Epithelial cell of prostate (primary cell): ENCODE results near the gene TXK.

Experiments
- DNase-seq: peaks from one replicate; pipeline ENCODE4 v3.0.0-alpha.2; 2011; ENCODE audit warnings: low read depth, low spot score
- H3K27ac ChIP-seq: fragments of 450-650 bp; 2 replicates; pipeline ENCODE4 v1.5.1; 2017; ENCODE audit warnings: mild to moderate bottlenecking

Gene TXK

GRCh38 chr4:48138511-48138910, 4.5 kb upstream of the TXK start:
- DNase-seq = no peak
- no peak overlapping the region for H3K27ac ChIP-seq

GRCh38 chr4:48137846-48138245, 3.8 kb upstream of the TXK start:
- DNase-seq = no peak
- no peak overlapping the region for H3K27ac ChIP-seq

DNA sequence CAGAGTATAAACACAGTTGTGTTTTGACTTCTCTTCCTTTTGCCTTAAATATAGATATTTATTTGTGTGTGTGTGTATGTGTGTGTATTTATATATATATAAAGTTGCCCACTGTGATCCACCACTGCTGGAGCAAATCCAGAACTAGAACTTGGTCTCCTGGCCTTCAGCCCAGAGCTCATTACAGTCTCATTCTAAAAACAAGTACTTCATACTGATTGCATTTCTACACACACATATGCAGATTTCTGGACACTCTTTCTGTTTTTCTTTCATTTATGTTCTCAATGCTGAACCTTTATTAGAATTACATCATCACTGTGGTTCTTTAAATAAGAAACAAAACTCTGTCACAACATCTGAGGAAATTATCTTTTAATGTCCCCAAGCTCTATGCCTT, 381 bp downstream of the TXK start:
- no peak for DNase-seq
- no peak overlapping the region for H3K27ac ChIP-seq

GRCh38 chr4:48131736-48132135, 2.3 kb downstream of the TXK start:
- DNase-seq = no peak
- H3K27ac ChIP-seq = no peak overlapping the region

DNA sequence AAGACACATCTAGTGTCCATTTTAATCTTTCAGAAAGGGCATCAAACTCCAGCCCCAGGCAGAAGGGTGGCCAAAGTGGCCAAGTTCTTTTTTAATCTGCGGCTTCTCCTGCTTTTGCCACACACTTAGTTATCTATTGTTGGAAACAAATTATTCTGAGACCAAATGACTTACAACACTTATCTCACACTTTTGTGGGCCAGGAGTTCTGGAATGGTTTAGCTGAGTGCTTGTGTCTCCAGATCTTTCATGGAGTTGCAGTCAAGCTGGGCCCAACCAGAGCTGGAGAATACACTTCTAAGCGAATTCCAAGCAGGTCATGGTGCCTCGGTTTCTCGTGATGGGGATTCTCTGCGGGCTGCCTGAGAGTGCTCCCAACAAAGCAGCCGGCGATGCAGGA, 4.0 kb downstream of the TXK start:
- no peak for DNase-seq
- no peak overlapping the region for H3K27ac ChIP-seq

- no peak overlapping the region for H3K27ac ChIP-seq
- no peak for DNase-seq
Measured at GRCh38 chr4:48129307-48130014, 4.6 kb downstream of the TXK start.

GRCh38 chr4:48127682-48128404, 6.2 kb downstream of the TXK start:
- H3K27ac ChIP-seq = peak overlapping the region; percentile 57
- peak; percentile 80 for DNase-seq

GRCh38 chr4:48127231-48127630, 6.8 kb downstream of the TXK start:
- DNase-seq = no peak
- H3K27ac ChIP-seq = peak overlapping the region; percentile 57

- H3K27ac ChIP-seq = no peak overlapping the region
- no peak for DNase-seq
Measured at GRCh38 chr4:48126621-48127020, 7.4 kb downstream of the TXK start.

- no peak overlapping the region for H3K27ac ChIP-seq
Measured at GRCh38 chr4:48124870-48125269, 9.2 kb downstream of the TXK start.

GRCh38 chr4:48122756-48123155, 11.3 kb downstream of the TXK start:
- no peak for DNase-seq
- H3K27ac ChIP-seq = no peak overlapping the region

More at GRCh38 chr4:48124870-48125269, 9.2 kb downstream of the TXK start:
- no peak for DNase-seq

DNA sequence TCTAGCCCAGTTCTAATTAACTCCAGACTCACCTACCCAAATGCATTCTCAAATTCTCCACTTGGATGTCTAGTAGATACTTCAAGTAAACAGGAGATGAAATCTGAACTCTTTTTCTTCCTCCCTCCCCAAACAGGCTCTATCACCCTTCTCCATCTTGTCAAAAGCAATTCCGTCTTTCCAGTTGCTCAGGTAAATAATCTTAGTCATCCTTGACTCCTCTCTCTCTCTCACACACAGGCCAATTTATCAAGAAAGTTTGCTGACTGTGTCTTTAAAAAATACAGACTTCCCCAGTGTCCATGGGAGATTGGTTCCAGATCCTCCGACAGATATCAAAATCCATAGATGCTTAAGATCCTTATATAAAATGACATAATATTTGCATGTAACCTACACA, 12.9 kb downstream of the TXK start:
- H3K27ac ChIP-seq = no peak overlapping the region
- peak; percentile 31 for DNase-seq

- no peak overlapping the region for H3K27ac ChIP-seq
- DNase-seq = no peak
Measured at GRCh38 chr4:48120132-48120531, 13.9 kb downstream of the TXK start.

DNA sequence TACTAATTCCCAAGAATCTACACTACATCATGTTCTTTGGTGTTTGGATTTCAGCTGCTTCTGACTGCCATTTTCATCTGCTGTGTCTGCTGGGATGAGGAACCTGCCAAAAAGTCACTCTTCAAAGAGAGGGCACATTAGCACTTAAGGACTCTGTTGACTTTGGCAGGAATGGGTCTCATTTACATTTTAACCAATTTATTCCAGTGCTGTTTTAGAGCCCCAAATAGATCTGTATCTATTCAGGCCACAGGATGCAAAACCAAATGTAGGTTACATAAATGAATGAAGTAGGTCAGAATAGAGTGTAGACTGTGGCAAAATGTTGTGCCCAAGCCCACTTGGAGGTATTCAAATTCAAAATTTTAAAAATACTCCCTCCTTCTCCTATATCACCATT, 14.4 kb downstream of the TXK start:
- H3K27ac ChIP-seq = no peak overlapping the region
- DNase-seq = no peak

GRCh38 chr4:48118081-48118480, 16.0 kb downstream of the TXK start:
- no peak for DNase-seq
- no peak overlapping the region for H3K27ac ChIP-seq

DNA sequence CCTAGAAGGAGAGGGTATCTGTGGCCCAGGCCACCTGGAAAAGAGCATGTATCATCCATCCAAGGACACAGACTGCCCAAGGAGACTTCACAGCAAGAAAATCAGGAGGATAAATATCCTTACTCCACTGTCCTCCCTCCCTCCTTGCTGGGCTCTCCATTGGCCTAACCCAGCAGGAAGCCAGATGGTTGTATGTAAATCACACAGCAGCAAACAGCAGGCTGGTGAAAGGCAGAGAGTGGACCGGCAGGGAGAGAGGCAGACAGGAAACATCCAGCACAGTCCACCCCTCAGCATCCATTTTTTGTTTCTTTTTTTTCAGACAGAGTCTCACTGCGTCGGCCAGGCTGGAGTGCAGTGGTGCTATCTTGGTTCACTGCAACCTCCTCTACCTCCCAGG, 17.5 kb downstream of the TXK start:
- DNase-seq = no peak
- H3K27ac ChIP-seq = no peak overlapping the region

- no peak overlapping the region for H3K27ac ChIP-seq
- no peak for DNase-seq
Measured at GRCh38 chr4:48114412-48114811, 19.6 kb downstream of the TXK start.

GRCh38 chr4:48112017-48112667, 21.9 kb downstream of the TXK start:
- no peak overlapping the region for H3K27ac ChIP-seq
- no peak for DNase-seq

- DNase-seq = no peak
- H3K27ac ChIP-seq = no peak overlapping the region
Measured at GRCh38 chr4:48110452-48110978, 23.5 kb downstream of the TXK start.

DNA sequence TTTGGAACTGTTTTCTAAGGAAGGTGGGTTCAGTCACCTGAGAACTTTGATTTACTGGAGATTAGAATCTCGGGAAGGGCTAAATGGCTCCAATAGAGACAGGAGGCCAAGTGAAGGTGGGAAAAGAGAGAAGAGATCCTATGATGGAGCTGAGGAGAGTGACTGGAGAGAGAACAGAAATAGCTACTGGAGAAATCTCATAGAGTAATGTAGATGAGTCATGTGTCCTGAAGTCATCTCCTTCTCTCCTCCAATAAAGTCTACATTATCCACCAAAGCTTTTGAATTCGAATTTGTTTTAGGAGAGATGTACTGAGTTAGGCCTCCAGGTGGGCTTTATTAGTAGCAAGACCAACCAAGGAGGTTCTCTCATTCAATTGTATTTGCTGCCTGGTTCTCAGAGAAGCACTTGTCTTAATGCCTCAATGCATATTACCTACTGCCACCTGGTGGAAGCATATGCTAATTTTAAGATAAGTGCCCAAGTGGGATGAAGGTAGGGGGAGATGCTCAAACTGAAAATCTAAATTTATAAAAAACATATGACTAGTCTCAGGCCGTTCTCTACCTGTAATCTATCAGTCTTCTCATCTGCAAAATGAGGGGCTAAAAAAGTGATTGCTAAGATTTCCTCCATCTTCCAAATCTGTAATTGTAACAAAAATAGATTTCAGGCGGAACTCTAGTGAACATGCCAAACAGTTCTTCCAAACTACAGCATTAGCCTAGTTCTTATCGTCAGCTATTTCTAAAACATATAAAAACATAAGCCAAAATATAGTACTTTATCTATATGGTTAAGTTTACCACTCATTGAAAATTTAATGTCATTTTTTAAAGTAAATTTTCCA, 24.4 kb downstream of the TXK start:
- H3K27ac ChIP-seq = no peak overlapping the region
- no peak for DNase-seq
